NCI-H1417 treated with DMSO at 0.1 percent for 48 hours (cell line): ENCODE measurements around the gene DCHS2.

ENCODE experiments used
- DNase-seq: peaks from one replicate; lab custom pipeline; 2025; lab: John Stamatoyannopoulos, UW

DCHS2 gene

DNA sequence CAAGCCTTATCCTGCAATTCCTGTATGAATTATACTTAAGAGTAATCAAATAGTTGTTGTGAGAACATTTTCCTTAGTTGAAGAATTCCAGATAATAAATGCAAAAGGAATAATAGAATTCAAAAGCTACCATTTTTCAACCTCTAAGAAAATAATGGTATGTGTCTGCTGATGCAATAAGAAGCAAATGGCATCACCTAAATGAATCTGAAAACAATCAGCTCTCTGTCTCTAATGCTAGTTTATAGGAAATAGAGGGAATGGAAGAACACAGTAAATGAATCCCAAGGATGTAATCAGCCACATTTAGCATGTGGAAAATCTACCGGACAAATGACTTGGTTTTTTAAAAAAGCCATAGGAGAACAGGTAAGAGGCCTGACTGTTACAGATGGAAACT, 115.1 kb downstream of the DCHS2 start:
- no peak for DNase-seq

DNA sequence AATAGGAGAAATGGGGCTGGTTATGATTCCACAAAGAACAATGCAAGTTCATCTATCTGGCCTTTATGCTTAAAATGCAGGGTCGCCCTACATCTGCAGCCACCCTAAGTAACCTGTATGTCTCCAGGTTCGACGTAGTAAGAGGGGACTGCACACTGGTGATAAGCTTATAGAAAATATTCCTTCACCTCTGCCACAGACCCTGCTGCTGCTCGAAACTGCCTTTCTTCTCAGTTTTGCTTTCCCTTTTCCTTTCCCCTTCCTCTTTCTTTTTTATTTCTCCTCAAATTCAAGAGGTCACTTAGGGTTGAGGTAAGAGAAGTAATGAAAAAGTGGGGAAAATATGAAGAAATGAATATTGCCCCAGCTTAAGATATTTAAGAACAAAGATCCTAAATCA, 123.5 kb downstream of the DCHS2 start:
- no peak for DNase-seq

DNA sequence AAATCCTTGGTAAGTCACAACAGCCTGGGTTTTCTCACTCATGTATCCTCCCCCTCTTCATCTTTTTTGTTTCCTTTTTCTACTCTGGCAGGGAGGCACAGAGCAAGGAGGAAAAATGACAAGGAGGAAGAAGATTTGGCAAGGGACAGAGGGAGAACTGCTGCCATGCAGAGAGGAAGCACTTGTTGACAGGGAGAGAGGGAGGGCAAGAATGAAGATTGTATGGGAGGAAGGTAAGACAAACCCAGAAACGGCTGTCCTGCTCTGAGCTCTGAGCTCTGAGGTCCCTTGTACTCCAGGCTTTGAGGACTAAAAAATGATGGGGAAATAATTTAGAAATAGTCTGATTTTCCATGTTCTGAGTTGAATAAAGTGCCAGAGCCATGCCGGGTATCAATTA, 123.9 kb downstream of the DCHS2 start:
- DNase-seq = no peak

DNA sequence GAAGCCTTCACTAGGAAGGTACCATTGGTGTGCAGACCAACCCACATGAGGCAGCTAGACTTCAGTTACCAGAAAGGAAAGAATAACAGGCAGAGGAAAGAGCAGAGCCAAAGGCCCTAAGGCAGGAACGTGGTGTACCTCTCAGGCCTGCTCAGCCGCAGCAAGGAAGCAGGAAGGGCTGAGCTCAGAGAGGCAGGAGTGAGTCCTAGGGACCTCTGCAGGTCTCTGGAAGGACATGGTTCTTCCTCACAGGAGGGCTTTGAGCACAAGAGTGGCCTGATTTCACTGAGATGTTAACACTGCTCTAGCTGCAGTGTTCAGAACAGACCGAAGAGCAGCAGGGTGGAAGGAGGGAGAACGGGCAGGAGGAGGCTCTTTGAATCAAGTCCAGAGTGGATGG, 124.6 kb downstream of the DCHS2 start:
- no peak for DNase-seq

DNA sequence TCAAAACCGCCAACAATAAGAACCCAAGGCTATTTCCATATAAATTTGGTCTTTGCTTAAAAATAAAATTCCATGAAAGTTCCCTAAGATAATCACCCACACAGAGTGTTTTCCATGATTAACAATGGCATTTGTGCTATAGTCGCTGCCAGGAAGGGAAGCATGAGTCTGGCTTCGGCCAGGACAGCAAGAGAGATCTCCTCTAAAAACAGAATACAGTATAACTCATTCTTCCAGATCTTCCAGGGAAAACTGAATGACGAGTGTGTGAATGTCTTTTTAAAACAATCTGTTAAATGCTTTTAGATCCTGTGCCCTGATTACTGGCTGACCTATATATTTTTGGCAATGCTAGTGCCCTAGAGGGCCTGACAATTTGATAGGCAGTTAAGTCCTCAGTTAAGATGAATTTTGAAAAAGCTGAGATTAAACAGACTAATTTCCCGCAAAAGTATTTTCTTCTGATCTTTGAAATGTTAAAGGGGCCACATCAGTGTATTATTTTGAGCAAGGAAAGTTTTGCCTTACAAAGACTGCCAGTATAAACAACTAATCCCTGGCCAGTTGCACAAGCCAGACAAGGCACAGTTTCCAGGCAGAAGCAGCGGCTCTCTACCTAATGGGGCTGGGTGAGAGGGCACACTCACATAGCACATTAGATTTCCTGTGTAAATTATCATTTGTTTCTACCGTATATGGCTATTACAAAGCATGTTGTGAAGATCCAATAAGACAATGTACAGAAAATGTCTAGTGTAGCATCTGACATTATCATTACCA, 127.3 kb downstream of the DCHS2 start:
- DNase-seq = no peak

DNA sequence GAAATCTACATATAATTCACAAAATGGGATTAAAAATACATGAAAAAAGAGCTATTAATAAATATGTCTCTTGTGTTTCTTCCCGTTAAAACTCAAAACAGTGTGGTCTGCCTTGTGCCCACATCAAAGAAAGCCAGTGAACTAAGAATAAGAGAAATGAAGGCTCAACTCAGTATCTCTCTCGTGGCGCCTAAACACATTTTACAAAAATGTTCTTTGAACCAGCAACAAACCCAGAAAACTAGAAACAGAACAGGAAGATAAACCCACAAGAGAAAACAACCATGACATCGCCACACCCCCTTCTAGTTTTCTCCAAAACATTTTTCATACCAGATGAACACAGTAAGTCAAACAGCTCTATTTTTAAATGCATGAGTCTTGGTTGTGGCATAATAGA, 130.1 kb downstream of the DCHS2 start:
- no peak for DNase-seq

DNA sequence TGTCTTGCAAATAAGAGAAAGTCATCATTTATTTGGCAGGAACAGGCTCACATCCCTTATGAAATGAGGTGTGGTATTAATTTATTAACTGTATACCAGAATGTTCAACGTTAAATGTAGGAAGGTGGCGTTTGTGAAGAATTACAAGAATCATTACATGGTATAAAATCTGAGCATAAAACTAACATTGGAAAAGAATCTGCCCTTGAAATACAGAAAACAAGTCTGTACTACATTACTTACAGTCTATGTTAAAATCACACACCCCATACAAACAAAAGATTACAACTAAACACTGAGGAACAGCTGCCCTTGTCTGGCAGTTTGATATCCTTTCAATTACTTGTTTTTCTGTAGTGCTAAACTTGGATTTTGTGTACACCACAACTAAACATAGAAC, 131.1 kb downstream of the DCHS2 start:
- no peak for DNase-seq

DNA sequence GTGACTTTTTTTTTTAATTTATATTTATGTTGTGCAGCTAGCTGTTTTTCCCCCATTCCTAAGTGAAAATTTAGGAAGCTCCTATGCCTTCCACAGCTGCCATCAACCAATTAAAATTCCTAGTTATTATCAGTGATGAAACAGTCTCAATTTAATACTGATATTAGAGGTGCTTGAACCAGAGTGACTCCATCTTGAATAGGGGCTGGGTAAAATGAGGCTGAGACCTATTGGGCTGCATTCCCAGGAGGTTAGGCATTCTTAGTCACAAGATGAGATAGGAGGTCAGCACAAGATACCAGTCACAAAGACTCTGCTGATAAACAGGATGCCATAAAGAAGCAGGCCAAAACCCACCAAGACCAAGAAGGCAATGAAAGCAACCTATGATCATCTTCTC, 136.7 kb downstream of the DCHS2 start:
- DNase-seq = no peak

DNA sequence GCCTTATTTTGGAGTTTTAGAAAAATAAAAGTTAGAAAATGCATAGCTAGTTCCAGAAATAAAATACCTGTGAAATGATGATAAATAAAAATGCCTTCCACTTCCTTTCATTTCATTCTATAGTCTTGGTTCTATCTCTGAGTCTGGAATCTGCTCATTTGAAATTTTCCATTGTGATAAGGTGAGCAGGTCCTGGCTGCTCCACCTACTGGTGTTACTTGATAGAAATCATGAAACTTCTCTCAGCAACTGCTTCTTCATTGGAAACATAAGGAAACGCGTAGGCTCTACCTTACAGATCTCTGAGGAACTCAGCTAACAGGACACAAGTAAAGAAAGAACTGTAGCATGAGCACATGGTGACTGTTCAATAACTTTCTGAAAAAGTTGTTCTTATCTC, 141.8 kb downstream of the DCHS2 start:
- no peak for DNase-seq

DNA sequence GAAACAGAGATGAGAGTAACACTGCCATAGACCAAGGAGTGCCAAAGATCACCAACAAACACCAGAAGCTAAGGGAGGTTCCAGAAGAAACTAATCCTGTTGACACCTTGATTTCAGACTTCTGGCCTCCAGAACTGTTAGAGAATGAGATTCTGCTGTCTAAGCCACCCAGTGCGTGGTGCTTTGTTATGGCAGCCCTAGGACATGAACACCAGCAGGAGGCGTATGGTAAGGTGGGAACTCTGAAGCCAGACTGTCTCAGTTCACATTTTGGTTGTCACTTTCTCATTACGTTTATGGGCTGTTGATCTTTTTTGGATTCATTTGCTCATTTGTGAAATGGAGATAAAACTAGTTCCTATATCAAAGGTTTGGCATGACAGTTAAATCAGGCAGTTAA, 142.9 kb downstream of the DCHS2 start:
- no peak for DNase-seq

DNA sequence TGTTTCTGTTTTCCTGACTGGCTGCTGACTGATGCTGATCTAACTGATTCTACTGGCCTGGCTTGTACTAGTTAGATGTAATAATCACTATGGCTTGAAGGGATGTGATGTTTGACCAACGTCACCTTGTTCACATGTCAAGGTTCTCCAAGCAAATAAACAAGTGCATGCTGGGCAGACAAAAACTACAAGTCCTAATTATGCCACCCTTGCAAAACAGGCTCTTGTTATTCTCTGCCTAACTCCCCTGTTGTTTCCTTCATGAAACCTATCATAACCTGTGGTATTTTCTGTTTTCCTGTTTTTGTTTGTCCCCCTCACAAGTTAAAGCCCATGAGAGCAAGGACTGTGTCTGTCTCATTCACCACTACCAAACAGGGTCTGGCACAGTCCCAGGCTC, 146.2 kb downstream of the DCHS2 start:
- DNase-seq = no peak

DNA sequence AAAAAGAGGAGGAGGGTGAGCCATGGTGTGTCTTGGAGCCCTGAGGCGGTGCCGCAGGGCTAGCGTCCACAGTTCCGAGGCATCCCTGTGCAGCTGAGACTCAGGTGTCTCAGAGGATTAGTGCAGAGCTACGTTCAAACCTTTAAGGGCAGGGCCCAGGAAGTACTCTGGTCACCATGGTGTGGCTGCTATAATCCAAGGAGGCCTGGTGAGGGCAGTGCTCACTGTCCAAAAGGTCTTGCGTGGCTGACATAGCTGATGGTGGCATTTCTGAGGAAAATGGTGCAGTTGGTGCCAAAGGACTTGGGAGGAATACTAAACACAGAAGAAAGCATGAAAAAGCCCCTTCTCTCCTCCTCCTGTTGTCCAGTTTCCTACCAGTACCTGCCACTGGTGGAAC, 146.9 kb downstream of the DCHS2 start:
- no peak for DNase-seq

DNA sequence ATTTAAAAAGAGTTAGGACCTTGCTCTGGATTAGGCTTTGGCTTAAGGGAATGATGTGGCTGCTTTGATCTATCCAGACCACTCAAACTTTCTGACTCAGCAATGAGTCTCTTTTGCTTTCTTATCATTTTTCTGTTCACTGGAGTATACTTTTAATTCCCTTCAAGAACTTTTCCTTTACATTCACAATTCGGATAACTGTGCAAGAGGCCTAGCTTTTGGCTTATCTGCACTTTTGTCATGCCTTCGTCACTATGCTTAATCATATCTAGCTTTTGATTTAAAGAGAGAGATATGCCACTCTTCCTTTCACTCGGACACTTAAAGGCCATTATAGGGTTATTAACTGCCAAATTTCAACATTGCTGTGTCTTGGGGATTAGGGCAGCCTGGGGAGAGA, 147.9 kb downstream of the DCHS2 start:
- no peak for DNase-seq

DNA sequence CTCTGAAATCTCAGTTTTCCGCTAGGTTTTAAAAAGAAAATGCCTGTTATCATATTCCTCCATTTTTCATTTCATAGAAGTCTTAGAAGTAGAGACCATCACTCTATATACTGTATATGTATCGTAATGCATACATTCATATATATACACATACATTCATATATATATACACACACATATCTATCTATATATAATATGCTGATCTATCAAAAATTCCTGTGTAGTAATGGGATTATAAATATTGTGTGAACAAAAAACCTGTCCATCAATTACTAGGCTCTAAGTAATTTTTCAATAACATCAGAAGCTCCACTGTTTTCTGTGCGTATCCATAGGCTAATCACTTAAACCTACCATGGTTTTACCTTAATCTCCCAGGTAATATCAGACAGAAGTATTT, 150.2 kb downstream of the DCHS2 start:
- DNase-seq = no peak

DNA sequence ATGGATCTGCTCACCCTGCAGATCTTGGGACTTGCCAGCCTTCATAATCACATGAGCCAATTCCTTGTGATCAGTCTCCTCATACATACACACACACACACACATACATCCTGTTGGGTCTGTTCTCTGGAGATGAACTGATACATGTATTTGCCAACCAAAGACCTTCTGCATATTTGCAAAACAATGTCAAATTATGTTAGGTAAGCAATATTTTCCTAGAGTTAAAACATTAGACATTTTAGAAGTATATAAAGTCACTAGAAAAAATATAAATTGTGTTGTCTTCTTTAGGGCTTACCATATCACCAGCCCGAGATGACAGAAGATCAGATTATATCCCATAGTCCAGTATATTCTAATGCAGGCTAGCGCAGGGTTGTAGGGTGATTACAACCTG, 156.0 kb downstream of the DCHS2 start:
- no peak for DNase-seq

DNA sequence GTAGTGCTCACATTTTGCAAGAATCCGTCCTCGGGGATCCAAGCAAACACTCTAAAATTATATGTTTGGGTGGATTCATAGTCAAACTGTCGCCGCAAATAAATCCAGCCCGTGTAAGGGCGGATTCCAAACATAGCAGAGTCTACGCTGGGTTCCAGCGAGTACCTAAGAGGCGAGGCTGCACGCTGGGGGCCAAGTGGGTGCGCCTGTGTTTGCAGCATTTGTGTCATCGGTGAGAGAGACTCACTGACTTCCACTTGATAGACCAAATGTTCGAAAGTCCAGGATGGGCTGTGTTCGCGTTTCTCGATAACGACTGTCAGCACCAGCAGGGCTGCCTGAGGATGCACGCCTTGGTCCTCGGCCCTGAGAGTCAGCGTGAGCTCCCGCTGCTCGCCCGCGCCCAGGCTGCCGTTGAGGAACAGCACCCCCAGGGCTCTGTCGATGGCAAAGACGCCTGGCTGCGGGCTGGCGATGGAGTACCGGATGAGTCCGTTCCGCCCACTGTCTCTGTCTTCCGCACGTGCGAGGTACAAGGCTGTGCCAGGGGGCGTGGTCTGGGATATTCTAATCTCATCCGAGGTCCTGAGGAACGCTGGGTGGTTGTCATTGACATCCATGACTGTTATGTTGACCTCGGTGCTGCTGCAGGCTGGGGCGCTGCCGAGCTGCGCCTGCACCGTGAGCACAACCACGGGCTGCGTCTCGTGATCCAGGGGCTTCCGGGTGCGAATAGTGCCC, 158.7 kb downstream of the DCHS2 start:
- DNase-seq = no peak

DNA sequence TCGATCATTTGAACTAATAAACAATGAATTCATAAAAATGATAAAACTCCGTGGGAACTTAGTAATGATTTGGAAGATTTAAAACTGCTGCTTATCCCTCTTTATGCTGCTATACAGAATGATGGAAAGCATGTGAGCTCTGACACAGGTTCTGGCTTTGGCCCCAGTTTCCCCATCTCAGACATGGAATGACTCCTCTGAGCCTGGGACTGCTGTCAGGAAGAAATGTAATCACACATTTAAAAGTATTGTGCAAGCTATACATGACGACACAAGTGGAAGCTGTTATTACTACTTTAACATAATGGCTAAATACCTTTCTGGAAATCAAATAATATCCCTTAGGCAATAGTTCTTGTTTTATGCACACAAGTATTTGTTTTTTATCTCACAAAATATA, 161.7 kb downstream of the DCHS2 start:
- DNase-seq = no peak

DNA sequence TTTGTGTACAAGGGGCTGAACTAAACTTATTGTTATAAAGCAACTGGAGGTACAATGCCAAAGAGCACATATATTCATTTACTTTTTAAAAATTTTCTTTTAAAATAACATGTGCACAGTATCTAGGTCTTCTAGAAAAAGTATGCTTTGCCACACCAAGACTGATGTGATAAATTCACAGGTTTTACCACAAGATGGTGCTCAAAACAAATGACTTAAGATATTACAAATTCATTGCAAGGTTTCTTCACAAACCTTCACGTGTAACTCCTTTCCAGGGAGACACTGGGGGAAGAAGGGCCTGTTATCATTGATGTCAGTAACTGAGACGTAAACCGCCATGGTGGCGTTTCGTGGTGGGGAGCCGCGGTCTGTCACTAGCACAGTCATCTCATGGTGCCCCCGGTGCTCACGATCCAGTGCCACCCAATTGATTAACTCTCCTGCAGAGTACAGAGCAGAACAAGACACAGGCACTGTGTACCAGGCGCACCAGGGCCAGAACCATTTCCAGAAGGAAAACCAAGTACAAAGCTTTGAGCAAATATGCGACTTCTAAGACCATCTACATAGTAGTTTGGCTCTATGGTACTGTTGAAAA, 162.2 kb downstream of the DCHS2 start:
- DNase-seq = no peak

DNA sequence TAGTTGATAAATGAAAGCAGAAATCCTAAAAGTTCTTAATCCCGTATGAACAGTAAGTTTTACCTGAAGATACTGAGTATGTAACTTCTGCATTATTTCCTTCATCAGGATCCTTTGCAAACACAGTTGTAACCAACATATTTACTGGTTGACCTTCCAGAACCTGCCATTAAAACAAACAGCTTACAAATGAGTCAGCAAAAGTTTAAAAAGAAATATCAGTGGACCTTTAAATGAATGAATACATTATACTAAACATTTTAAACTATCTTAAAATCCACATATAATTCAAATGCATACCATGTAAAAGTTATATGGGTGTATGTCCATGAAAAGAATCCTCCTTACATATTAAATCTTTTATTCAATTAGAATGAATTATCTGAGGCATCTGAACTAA, 163.6 kb downstream of the DCHS2 start:
- DNase-seq = no peak

DNA sequence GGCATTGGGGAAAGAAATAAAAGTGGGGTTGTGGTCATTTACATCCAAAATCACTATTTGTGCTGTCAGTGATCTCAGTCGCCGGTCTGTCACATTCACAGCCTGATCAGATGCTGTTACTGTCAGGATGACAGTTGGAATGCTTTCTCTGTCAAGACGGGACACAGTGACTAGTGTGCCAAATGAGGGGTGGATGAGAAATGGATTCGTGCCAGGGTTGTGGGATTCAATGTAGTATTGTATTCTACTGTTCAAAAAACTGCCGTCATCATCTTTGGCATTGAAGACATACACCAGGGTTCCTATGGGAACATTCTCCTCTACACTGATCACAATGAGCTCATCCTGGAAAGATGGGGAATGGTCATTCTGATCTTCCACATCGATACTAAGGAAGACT, 171.1 kb downstream of the DCHS2 start:
- DNase-seq = no peak

DNA sequence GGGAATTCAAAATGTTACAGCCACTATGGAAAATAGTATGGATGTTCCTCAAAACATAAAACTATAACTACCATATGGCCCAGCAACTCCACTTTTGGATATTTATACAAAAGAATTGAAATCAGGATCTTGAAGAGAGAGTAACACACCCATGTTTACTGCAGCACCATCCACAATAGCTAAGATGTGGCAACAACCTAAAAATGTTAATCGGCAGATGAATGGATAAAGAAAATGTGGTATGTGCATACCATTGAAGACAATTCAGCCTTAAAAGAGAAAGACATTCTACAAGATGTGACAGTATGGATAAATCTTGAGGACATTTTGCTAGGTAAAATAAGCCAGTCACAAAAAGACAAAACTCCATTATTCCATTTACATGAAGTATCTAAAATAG, 171.9 kb downstream of the DCHS2 start:
- no peak for DNase-seq

DNA sequence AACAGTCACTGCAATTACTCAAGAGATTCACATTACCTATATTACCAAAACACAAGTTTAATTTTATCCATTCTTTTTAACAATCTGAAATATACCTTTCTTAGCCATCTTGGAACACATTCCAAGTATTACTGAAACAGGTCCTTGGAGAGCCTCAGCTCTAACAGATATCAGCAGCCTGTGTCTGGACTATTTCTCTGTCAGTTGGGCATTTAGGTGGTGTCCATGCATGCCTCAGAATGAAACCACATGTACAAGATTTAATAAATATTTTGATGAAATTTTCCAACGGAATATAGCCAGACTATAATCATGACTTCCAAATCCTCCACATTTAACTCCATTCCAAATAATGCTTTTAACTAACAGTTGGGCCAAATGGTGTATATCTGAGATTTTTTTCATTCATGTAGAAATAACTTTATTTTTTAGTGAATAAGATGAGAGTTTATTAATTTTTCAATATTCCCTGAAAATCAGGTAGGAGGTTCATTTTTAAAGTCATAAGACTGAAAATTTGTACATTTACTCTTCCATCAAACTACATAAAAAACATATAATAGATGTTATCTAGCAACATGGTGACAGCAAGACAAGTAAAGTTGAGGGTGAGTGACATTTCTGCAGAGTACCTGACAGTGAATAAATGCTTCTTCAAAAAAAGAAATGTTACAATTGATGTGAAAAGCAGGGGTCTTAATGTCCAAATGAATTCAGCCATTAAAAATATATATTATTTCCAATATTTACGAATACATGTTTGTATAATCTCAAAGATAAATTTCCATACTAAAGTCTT, 174.2 kb downstream of the DCHS2 start:
- no peak for DNase-seq

DNA sequence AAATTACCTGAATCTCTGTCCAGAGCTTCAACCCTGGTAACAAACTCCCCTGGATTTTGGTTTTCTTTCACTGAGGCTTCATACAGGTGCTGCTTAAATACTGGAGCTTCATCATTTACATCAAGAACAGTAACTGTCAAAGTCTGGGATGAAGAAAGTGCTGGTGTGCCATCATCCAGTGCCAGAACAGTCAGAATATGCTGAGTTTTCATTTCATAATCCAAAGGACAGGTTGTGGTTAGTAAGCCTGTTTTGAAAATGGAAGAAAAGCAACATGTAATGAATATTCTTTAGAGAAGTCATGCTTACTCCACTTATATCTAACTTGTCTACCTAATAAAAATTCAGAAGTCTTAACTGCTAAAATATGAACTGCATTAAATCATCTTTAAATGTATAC, 175.9 kb downstream of the DCHS2 start:
- no peak for DNase-seq
